ENCODE results near the gene CNOT4.

DNA sequence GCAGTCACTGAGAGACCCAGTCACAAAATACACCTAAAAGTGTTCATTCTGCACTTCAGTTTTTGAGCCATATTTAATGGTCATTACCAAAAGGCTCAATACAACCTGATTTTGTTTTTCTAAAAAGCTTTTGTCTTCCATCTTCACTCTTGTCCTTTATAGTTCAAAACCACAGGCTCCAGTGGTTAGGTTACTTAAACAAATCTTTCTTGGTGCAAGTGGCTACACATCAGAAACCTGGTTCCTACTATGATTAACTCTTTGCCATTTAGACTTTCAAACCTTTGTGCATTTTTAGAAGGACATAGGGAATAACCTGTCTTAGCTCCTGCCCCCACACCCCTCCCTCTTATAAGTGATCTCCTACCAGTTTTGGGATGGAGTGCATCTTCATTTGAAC, 140.5 kb downstream of the CNOT4 start:
- TF ChIP-seq CTCF (conservative IDR thresholded peaks at IDR 0.05 in 1 of 2, IDR thresholded peaks at IDR 0.05 in 1 of 2; ENCODE audit: low read depth in 1 of 2, low read length in 2 of 2), result no peak
- no peak for TF ChIP-seq EZH2 (IDR thresholded peaks at IDR 0.05; ENCODE audit: low read length, missing control alignments)

Data from fibroblast of lung (primary cell).